Endothelial cell of umbilical vein (primary cell): ENCODE results near the gene ATAD2B. TPM values are rescaled to one million over a fixed set of nuclear protein-coding genes. Genes with fewer than 3 reads are reported as not detected.

ENCODE experiments used
- BruUV-seq: library from RNA; stranded (reverse); fragments of 400-500 nt; replicated peaks from 2 replicates; lab custom pipeline; 2021; lab: Mats Ljungman, UMichigan
- CTCF ChIA-PET: fragments of 300-600, 350-600 bp; sonication (Branson Sonifier 250); formaldehyde crosslinking; loops from one replicate; lab custom pipeline; 2021; ENCODE audit warnings: antibody characterized with exemption, inconsistent platforms; lab: Charles Lee
- POLR2A ChIA-PET: fragments of 300-600, 350-600 bp; sonication (Branson Sonifier 250); formaldehyde crosslinking; loops from one replicate; lab custom pipeline; 2021; ENCODE audit warnings: antibody characterized with exemption, inconsistent platforms; lab: Charles Lee
- DNase-seq: peaks from one replicate; pipeline ENCODE4 v3.0.0-alpha.2; 2011; ENCODE audit warnings: low read depth, low spot score
- FAIRE-seq: peaks from 2 replicates; lab custom pipeline; 2011; peaks lifted over from hg19 to GRCh38; lab: Jason Lieb, UNC
- H2AFZ ChIP-seq: 2 replicates; pipeline ENCODE4 v1.6.0; 2012; ENCODE audit warnings: low read depth, low read length, control low read depth, inconsistent platforms
- H3K27ac ChIP-seq: 2 replicates; pipeline ENCODE4 v1.5.1; 2011; ENCODE audit warnings: low read depth, mild to moderate bottlenecking, control low read depth, low read length, moderate library complexity; ENCODE audit not compliant: insufficient read depth
- H3K27me3 ChIP-seq, 2 experiments: 2 replicates each; pipeline versions ENCODE4 v1.6.0 to v1.6.1; 2011; ENCODE audit warnings: low read length in 2 of 2, mixed read lengths in 1 of 2; ENCODE audit not compliant: control insufficient read depth in 2 of 2, insufficient read depth in 2 of 2
- H3K36me3 ChIP-seq, 2 experiments: 2 replicates in 1 of 2; 3 replicates in 1 of 2; pipeline ENCODE4 v1.5.1; 2011; ENCODE audit warnings: low read length in 2 of 2, mild to moderate bottlenecking in 1 of 2, moderate library complexity in 1 of 2; ENCODE audit not compliant: control insufficient read depth in 2 of 2, insufficient read depth in 2 of 2; ENCODE audit errors: extremely low read depth in 1 of 2
- H3K4me1 ChIP-seq: 3 replicates; pipeline ENCODE4 v1.5.1; 2011; ENCODE audit warnings: mild to moderate bottlenecking, low read length; ENCODE audit not compliant: control insufficient read depth, insufficient read depth; ENCODE audit errors: extremely low read depth
- H3K4me2 ChIP-seq: 2 replicates; pipeline ENCODE4 v1.6.1; 2011; ENCODE audit warnings: low read length, control low read depth, mixed read lengths; ENCODE audit not compliant: insufficient read depth
- H3K4me3 ChIP-seq, 3 experiments: fragments of 200-600 bp in 1 of 3; sonication (generic), shearing (Covaris generic) in 1 of 3; replicated peaks in 1 of 3; 2 replicates each; pipeline ENCODE4 v1.5.1; 2011 to 2016; ENCODE audit warnings: control low read depth in 3 of 3, low read length in 3 of 3, mild to moderate bottlenecking in 2 of 3, inconsistent platforms in 1 of 3, low read depth in 1 of 3, moderate library complexity in 1 of 3; ENCODE audit not compliant: insufficient read depth in 1 of 3
- H3K79me2 ChIP-seq: 2 replicates; pipeline ENCODE4 v1.6.0; 2012; ENCODE audit warnings: low read length, inconsistent platforms; ENCODE audit not compliant: control insufficient read depth, insufficient read depth
- H3K9ac ChIP-seq: replicated peaks from 2 replicates; pipeline ENCODE3; 2011; ENCODE audit warnings: low read length, control low read depth; ENCODE audit not compliant: insufficient read depth; ENCODE audit errors: extremely low read depth
- H3K9me1 ChIP-seq: replicated peaks from 3 replicates; pipeline ENCODE4 v1.6.0; 2011; ENCODE audit warnings: mild to moderate bottlenecking, low read length; ENCODE audit not compliant: control insufficient read depth, insufficient read depth; ENCODE audit errors: extremely low read depth
- H3K9me3 ChIP-seq: replicated peaks from 2 replicates; pipeline ENCODE4 v1.5.1; 2012; ENCODE audit warnings: low read length, inconsistent platforms; ENCODE audit not compliant: control insufficient read depth, insufficient read depth
- H4K20me1 ChIP-seq: replicated peaks from 2 replicates; pipeline ENCODE3; 2011; ENCODE audit warnings: mild to moderate bottlenecking, low read length; ENCODE audit not compliant: control insufficient read depth, insufficient read depth; ENCODE audit errors: extremely low read depth
- CTCF ChIP-seq, 2 donors: IDR thresholded peaks; 1 replicate in 1 of 2; 2 replicates in 1 of 2; pipeline ENCODE4 v1.5.1; 2011; ENCODE audit warnings: low read length in 2 of 2, mild to moderate bottlenecking in 2 of 2, moderate library complexity in 2 of 2, control low read depth in 1 of 2, inconsistent platforms in 1 of 2, low read depth in 1 of 2; ENCODE audit not compliant: insufficient read depth in 1 of 2; ENCODE audit errors: extremely low read depth in 1 of 2
- EZH2 ChIP-seq: IDR thresholded peaks from 2 replicates; pipeline ENCODE4 v1.6.1; 2012; ENCODE audit warnings: borderline replicate concordance, low read depth, mild to moderate bottlenecking, moderate library complexity, low read length, inconsistent platforms; ENCODE audit not compliant: severe bottlenecking
- FOS ChIP-seq: IDR thresholded peaks from 2 replicates; pipeline ENCODE4 v1.6.1; 2011; ENCODE audit warnings: mild to moderate bottlenecking, low read length, moderate library complexity, borderline replicate concordance; ENCODE audit not compliant: insufficient read depth
- GATA2 ChIP-seq: IDR thresholded peaks from 2 replicates; pipeline ENCODE4 v1.7.0; 2011; ENCODE audit warnings: low read depth, mild to moderate bottlenecking, moderate library complexity, mixed read lengths, low read length; ENCODE audit not compliant: insufficient read length, insufficient read depth
- JUN ChIP-seq: IDR thresholded peaks from 2 replicates; pipeline ENCODE4 v1.6.1; 2011; ENCODE audit warnings: borderline replicate concordance, low read depth; ENCODE audit not compliant: insufficient read length, insufficient read depth
- MYC ChIP-seq: IDR thresholded peaks from one replicate; pipeline ENCODE4 v1.6.1; 2011; ENCODE audit warnings: mild to moderate bottlenecking, low read depth, low read length
- POLR2AphosphoS5 ChIP-seq: IDR thresholded peaks from 2 replicates; pipeline ENCODE4 v1.6.1; 2012; ENCODE audit warnings: low read depth, mild to moderate bottlenecking, control low read depth, low read length, moderate library complexity; ENCODE audit not compliant: insufficient read depth
- dilution Hi-C: fragments of 300-500 bp; cut with MboI; formaldehyde crosslinking; loops from one replicate; pipeline ENCODE4 v1.15.0; 2019; ENCODE audit warnings: low sequenced_read_pairs; ENCODE audit not compliant: extremely low pct_ligation_motif_present
- intact Hi-C: fragments of 100-400 bp; cut with micrococcal nuclease; formaldehyde crosslinking; loops from one replicate; pipeline ENCODE4 v1.10.0; 2022
- polyA plus RNA-seq, 4 experiments: library from polyadenylated mRNA; depleted of rRNA in 3 of 4; stranded (reverse) in 3 of 4; unstranded in 1 of 4; fragments of >200 nt; gene quantifications; 2 replicates each; pipeline versions ENCODE4 v1.2.1 to v1.2.3, GENCODE V29; 2011 to 2012; ENCODE audit warnings: missing spikeins in 1 of 4
- total RNA-seq: library from RNA; stranded (reverse); gene quantifications from 2 replicates; pipeline ENCODE4 v1.2.3, GENCODE V29; 2021

ATAD2B gene
- total and polyA plus RNA-seq, 2 donors (not counting 3 experiments of a cell fraction or from before 2014, with no cell fraction given), result 2.5 to 19.1 TPM

DNA sequence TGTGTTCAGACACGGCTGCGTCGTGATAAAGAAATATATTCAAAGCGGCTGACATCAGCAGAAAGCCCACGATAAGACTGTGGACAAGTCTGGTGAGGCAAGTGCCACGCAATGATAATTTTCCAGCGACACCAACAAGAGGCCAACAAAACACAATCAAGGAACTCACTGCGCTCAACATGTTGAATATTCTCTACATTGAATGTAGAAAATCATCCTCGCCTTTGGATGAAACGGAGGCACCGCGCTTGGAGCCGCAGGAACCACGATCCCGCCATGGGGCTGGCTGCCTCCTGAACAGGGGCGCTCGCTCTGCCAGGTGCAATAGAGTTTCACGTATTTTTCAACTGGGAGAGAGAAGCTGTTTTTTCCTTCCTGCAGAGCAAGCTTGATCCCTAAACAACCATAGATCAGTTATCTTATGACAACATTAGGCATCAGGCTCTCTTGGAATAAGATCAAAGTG lies 220.3 kb downstream of the ATAD2B start:
- ChIA-PET CTCF (interaction anchor here (1.0 kb wide), 1 partner anchor 8 kb away, joined by 3 read pairs; no protein-coding TSS in a partner anchor), POLR2A (no interaction called here)
- H3K79me2 ChIP-seq, result no peaks in the 10 kb centered on the region
- TF ChIP-seq JUN, result no peak
- TF ChIP-seq EZH2, result no peak
- no peak for TF ChIP-seq MYC
- TF ChIP-seq FOS, result no peak
- TF ChIP-seq CTCF (IDR thresholded peaks at IDR 0.05; ENCODE audit: extremely low read depth in 1 of 2, insufficient read depth in 1 of 2, low read depth in 1 of 2, low read length in 2 of 2), result no peak
- TF ChIP-seq GATA2, result no peak
- no peak for TF ChIP-seq POLR2AphosphoS5
- intact Hi-C loops, result no loop called here
- peaks cover 0 to 8% of the 10 kb centered on the region in 2 experiments for H3K36me3 ChIP-seq
- H3K4me1 ChIP-seq, result no peaks in the 10 kb centered on the region
- no peaks in the 10 kb centered on the region for H3K9me1 ChIP-seq
- no peak overlapping the region for H3K27ac ChIP-seq
- no peaks in the 10 kb centered on the region for H3K27me3 ChIP-seq
- H4K20me1 ChIP-seq, result no peaks in the 10 kb centered on the region
- FAIRE-seq (no peak), DNase-seq (no peak)
- H2AFZ ChIP-seq, result no peak overlapping the region
- no peak overlapping the region for H3K4me3 ChIP-seq
- BruUV-seq, result no TSS peak
- H3K9me3 ChIP-seq, result no peaks in the 10 kb centered on the region
- dilution Hi-C loops, result no loop called here
- no peak overlapping the region for H3K4me2 ChIP-seq
- H3K9ac ChIP-seq, result no peak overlapping the region
